AG08396 (cell line): ENCODE measurements around the gene DYNC1H1.

Experiments used
- DNase-seq: peaks from one replicate; pipeline ENCODE4 v3.0.0; 2012; ENCODE audit warnings: low spot score, mixed read lengths

The DYNC1H1 gene

DNA sequence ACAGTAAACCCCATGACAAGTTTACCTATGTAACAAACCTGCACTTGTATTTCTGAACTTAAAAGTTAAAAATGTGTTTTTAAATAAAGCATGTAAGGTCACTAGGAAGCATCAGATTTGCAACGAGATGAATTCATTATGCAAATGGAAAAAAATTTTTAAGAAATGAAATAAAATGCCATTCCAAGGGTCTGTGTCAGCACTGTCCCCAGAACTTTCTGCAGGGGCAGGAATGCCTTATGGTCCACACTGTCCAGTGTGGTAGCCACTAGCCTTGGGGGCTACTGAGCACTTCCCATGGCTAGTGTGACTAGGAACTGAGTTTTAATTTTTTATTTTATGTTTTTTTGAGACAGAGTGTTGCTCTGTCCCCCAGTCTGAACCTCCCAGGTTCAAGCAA, 73.3 kb downstream of the DYNC1H1 start:
- no peak for DNase-seq

DNA sequence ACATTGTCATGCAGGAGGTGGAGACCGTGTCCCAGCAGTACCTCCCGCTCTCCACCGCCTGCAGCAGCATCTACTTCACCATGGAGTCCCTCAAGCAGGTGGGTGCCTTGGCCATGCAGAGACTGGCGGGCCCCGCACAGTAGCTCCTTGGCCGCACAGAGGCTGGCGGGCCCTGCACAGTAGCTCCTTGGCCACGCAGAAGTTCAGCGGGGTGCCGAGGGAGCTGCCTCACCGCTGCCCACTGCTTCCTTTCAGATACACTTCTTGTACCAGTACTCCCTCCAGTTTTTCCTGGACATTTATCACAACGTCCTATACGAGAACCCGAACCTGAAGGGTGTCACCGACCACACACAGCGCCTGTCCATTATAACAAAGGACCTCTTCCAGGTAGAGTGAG, 74.8 kb downstream of the DYNC1H1 start:
- DNase-seq: no peak

DNA sequence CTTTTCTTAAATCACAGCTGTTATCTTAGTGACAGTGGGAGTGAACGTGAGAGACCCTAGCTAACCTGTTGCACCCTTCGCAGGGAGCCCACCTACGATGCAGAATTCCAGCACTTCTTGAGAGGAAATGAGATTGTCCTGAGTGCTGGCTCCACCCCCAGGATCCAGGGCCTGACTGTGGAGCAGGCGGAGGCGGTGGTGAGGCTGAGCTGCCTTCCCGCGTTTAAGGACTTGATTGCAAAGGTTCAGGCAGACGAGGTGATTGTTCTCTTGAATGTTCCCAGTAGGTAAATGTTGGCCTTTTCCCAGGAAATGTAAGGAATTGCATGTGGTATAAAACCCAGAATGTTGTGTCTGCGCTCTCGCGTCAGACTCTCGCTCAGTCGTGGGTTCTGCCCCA, 75.8 kb downstream of the DYNC1H1 start:
- DNase-seq: no peak

DNA sequence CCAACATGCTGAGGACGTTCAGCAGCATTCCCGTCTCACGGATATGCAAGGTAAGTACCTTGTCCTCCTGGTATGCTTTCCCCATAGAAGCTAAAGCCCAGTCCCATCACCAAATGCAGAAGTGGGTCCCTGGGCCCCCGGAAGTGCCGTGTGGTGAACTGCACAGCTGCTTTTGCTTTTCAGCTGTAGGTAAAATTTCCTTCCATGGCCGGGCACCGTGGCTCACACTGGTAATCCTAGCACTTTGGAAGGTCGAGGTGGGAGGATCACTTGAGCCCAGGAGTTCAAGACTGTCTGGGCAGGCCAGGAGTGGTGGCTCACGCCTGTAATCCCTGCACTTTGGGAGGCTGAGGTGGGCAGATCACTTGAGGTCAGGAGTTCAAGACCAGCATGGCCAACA, 78.3 kb downstream of the DYNC1H1 start:
- no peak for DNase-seq

DNA sequence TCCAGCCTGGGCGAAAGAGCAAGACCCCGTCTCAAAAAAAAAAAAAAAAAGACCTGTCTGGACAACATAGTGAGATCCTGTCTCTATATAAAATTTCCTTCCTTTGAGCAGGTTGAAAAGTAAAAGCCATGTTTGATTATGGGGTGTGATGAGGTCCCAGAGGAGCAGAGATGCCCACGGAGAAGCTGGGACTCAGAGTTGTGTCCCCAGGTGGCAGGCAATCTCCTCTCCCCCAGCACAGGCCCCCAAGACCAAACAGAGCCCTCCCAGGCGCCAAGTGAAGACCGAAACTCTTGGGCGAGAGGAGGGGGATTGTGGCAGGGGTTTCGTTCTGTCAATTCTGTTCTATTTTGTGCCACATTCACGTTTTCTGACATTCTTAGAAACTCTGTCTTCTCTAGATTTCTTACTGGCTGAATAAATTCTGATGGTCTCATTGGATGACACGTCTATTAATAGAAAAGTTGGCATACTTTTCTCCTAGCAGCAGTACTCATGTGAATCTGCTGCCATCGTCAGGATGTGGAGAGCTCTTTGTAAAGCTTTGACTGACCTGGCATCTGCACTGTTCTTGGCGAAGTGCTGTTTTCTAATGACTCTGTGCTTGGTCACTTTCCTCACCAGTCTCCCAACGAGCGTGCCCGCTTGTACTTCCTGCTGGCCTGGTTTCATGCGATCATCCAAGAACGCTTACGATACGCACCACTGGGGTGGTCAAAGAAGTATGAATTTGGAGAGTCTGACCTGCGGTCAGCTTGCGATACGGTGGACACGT, 79.1 kb downstream of the DYNC1H1 start:
- peak; percentile 73 for DNase-seq

DNA sequence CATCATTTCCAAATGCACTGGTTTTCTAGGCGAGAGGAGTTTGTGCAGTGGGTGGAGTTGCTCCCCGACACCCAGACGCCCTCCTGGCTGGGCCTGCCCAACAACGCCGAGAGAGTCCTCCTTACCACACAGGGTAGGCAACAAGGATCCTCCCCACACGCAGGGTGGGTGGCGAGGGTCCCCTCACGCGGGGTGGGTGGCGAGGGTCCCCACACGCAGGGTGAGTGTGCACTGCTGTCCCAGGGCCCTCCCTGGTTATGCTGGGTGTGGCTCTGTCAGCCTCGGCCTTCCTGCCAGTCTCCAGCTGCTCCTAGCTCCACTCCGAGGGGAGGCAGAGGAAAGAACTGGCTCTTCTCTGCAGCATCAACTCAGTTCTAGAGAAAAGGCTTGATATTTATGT, 80.2 kb downstream of the DYNC1H1 start:
- DNase-seq: no peak

DNA sequence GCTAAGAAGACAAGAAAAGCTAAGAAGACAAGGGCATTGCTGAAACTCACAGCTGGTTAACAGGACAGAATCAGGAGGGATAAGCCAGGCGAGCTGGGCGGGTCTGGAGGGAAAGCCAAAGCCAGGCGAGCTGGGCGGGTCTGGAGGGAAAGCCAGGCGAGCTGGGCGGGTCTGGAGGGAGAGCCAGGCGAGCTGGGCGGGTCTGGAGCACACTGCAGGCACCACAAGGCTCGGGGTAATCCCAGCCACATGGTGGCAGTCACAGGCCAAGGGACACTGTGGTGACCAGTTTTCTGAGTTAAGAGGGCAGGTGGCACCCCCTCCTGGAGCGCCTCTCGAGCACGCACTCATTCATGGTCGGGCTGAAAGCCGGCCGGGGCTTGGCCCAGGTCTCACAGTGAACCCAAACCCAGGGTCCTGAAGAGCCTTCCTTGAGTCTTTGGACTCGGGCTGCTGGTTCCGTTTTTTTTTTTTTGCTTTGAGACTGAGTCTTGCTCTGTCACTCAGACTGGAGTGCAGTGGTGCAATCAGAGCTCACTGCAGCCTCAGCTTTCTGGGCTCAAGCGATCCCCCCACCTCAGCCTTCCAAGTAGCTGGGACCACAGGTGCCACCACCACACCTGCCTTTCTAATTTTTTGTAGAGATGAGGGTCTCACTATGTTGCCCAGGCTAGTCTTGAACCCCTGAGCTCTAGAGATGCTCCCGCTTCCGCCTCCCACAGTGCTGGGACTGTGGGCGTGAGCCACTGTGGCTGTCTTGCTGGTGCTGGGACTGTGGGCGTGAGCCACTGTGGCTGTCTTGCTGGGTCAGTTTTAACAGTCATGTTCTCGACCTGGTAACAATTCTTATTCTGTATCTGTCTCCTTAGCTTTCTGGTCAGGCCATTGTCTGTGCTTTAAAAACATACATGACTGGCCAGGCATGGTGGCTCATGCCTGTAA, 82.2 kb downstream of the DYNC1H1 start:
- DNase-seq: peak; percentile 58

DNA sequence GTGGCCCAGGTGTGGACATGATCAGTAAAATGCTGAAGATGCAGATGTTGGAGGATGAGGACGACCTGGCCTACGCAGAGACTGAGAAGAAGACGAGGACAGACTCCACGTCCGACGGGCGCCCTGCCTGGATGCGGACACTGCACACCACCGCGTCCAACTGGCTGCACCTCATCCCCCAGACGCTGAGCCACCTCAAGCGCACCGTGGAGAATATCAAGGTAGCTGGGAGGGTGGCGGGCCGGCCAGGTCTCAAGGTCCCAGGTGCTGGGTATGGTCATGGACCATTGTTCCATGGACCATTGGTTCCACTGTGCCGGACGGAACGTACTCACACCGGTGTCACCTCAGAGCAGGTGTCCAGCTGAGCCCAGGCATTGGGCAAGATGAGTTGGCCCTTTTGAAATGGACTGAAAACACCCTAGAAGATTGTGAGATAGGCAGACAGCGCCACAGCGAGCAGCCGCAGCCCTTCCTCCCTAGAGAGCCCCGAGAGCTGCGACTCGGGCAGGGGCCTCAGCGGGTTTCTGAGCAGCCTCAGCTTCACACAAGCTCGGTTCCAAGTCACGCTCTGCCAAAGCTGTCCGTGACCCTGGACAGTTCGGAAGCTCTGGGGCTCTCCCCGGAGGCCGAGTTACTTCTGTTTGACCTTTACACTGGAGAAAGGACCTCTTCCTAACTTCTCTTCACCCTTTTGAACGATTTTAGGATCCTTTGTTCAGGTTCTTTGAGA, 83.6 kb downstream of the DYNC1H1 start:
- no peak for DNase-seq

DNA sequence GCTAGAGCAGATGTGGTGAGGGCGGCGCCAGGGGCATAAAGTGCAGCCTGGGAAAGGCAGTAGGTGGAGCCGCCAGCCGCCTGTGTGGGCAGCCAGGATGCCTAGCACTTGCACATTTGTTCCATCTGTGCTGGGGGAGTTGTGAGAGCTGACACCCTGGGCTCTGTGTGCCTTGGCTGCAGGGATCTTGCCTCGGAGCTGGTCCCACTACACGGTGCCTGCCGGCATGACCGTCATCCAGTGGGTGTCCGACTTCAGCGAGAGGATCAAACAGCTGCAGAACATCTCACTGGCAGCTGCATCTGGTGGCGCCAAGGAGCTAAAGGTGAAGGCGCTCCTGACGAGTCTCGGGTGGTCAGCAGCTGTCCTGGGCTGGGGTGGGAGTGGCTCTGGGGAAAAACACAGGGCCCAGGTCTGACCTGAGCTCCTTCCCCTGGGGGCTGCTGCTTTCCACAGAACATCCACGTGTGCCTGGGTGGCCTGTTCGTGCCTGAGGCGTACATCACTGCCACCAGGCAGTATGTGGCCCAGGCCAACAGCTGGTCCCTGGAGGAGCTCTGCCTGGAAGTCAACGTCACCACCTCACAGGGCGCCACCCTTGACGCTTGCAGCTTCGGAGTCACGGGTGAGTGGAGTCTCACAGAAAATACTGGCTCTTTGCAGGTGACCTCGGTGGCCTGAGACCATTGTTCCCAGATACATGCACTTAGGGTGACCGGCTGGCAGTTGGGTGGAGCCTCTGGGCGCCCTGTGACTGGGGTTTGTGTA, 85.1 kb downstream of the DYNC1H1 start:
- DNase-seq: no peak

DNA sequence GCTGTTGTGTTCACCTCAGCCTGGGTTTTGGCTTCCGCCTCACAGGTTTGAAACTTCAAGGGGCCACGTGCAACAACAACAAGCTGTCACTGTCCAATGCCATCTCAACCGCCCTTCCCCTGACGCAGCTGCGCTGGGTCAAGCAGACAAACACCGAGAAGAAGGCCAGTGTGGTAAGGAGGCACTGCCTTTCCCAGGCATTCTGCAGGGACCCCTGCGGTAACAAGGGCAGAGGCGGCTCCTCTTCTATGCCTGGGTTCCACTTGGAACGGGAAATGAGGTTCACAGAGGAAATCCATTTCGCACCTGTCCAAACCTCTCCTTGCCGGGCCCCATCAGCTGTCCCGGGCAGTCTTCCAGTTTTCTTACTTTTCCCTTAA, 85.6 kb downstream of the DYNC1H1 start:
- no peak for DNase-seq

DNA sequence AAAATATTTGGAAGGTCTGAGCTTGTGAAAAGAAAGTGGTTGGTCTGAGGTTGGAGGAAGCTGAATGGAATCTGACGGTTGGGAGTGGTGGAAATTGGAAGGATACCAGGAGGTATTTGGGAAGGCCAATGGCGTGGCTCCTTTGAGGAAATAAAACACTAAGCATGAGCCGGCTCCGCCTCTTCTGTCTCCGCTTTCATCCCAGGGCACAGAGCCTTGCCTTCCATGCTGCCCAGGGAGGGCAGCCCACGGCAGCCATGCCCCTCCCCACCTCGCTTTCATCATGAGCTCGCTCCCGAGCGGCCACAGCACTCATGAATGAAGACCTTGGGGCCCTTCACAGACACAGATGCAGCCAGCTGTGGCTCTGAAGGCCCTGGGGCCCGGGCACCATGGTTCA, 86.3 kb downstream of the DYNC1H1 start:
- peak; percentile 87 for DNase-seq

DNA sequence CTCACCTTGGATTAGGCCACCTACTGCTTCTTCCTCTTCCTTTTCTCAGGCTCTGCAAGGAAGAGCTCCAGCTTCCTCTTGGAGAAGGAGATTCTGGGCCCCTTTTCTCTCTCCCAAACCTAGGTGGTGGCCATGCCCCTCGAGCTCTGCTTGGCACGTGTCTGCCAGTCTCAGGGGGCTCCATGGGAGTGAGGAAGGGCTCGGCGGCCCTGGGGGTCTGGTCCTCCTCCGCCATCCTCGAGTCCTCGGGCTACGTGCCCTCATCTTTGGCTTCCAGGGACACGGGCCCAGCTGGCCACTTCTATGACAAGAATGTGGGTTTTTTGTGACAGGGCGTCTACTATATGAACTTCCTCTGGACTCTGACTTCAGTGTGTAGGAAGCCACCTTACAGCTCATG, 88.1 kb downstream of the DYNC1H1 start:
- DNase-seq: no peak

DNA sequence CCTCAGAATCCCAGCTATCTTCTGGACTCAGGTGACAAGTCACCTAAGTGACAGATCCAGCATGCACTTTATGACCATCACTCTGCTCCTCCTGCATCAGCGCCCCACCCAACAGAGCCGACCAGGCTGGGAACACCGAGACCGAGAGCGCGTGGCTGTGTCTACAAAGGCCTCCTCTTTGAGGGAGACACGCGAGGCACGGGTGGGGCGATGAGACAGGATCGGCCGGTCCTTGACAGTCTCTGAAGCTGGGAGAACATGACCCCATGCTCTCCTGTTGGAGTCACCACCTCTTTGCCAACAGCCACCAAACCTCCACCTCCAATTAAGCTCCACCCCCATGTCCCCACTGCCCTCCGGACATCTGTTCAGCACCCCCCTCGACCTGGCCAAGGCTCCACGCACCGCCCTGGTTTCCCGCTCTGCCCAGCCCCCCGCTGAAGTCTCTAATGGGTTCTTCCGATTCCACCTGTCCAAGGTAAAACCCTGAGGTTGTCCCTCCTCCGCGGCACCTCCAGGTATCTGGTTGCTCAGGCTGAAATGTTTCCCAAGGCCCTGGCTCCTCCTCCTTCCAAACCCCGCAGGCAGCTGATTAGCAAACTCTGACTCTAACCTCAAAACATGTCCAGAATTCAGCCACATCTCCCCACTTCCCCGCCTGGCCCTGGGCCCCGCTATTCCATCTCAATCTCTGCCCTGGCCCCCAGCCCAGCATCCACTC, 91.0 kb downstream of the DYNC1H1 start:
- DNase-seq: peak; percentile 83

DNA sequence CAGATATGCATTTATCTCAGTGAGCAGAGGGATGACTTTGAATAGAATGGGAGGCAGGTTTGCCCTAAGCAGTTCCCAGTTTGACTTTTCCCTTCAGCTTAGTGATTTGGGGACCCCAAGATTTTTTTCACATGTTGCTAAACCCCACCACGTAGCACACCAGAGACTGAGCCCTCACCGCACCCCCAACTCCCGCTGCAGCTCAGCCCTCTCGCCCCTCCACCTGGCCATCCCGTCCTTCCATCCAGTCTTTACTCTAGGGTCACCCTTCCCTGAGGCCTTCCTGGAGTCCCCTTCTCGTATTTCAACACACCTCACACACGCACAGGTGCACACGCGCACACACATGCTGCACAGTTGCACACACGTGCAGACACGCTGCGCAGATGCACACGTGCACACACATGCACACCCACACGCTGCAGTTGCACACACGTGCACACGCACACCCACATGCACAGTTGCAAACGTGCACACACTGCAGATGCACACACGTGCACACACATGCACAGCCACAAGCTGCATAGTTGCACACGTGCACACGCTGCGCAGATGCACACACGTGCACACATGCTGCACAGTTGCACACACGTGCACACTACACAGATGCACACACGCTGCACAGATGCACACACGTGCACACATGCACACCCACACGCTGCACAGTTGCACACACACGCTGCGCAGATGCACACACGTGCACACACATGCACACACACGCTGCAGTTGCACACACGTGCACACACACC, 92.5 kb downstream of the DYNC1H1 start:
- DNase-seq: no peak

DNA sequence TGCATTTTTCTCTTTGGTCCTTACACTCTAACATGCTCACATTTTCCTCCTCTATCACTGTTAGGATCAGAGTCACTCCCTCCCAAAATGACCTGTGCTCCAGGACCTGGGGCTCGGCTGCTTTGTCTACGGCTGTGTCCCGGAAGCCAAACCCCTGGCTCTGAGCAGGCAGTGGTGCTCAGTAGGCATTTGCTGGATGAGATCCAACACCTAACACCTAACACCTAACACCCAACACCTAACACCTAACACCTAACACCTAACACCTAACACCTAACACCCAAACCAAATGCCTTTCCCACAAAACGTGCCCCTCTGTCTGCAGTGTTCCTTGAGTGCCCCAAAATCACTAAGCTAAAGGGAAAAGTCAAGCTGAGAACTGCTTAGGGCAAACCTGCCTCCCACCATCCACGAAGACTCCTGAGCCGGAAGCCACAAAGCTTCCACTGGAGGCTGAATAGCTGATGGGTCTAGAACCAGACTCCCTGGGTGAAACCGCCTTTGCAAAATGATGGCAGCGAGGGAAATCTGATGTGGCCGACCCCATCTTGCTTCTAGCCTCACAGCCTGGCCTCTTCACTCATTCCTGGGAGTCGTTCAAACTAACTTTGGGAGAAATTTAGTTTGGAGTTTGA, 93.2 kb downstream of the DYNC1H1 start:
- no peak for DNase-seq

DNA sequence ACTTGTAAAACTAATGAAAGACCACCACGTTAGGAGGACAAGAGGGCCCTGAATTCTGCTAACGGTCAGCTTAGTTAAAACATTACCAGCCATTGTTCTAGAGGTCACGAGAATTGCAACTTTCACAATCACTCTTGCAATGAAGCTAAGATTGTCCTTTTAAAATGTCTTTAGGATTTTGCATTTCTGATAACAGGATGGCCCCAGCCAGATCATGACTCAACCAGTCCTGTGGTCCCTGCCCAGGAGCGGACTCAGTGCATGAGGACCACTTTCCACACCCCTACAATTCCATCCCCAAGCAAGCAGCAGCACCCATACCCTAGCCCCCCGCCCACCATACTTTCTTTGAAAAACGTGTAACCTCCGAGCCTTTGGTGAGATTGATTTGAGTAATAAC, 93.8 kb downstream of the DYNC1H1 start:
- DNase-seq: no peak

DNA sequence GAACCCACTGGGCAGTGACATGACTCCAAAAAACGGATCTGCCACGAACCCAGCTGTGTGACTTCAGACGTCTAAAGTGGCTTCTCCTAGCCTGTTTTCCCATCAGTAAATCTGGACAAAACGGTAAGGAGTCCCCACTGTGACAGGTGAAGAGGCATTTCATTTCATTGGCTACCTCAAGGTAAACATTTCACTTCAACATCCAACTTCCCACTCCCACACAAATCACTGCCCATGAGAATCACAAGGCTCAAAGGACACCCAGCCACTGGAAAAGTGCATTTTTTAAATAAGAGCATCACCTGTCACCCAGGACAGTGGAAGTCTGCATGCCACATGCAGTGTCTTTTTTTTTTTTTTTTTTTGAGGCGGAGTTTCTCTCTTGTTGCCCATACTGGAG, 94.6 kb downstream of the DYNC1H1 start:
- DNase-seq: no peak

DNA sequence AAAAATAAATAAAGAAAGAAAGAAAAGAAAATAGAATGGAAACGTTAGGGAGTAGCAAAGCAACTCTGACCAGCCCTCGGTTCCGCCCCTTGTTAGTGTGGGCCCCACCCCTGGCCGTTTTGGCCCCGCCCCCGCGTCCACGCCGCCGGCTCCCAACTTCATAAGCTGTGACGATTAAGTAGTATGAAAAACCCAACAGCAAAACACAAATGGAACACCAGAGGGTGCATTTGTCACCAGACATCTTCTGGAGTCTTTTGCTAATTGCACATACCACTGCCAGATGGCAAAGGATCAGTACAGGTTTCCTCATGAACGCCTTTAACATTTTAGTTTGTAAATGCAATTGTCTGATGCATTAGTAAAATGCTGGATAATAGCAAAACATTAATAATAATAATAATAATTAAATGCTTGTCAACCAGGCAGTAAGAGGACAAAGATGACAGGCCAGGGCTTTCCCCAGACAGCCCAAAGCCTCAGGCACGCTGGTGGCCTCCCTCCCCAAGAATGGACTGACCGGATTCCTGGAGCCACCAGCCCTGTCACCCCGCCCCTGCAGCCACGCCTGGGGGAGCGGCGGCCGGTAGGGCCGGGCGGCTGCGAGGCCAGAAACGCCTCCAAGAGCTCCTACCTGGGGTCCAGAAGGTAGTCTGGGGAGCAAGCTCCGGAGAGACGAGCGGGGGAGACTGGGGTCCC, 98.9 kb downstream of the DYNC1H1 start:
- peak; percentile 87 for DNase-seq

DNA sequence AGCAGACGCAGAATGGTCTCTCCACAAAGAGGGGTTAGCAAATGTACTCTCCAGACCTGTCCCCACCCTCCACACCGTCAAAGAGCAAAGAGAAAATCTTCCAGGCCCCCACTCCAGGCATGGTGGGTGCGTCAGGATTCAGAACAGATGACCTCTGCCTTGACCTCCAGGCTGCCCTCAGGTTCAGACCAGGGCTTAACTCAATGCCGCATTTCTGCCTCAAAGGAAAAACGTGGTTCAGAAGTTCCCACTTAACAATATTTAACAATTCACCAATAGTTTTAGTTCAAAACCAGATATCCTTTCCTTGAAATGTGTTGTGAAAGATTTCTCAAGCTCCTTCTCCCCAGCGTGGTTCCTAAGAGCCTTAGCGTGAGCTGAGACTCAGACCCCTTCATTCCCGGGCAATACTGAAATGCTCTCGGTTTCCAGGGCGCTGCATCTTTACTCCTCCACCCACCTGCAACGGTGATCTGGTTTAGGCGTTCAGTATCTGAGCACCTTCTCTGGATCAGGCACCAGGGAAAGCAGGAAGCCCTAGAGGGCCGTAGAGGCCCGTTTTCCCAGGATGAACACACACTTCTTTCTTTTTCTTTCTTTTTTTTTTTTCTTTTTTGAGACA, 99.5 kb downstream of the DYNC1H1 start:
- DNase-seq: no peak
